ENCODE data around the gene TMPRSS12.
"Not testable (repeated sequence)": the region's sequence is repeated elsewhere in the genome, so short reads cannot be mapped to it uniquely, and the experiment has no call there.

Gene TMPRSS12

GRCh38 chr12:50842637-50843493 lies at the start of gene TMPRSS12:
Gene TMPRSS12, plus strand, starts transcription at chr12:50842926. Its CDS starts 39 bp downstream, at chr12:50842965.
- H3K27ac ChIP-seq, result no peak within 1 kb of the TSS
- TF ChIP-seq ZFX (IDR thresholded peaks at IDR 0.05) (no peak), CTCF (conservative IDR thresholded peaks at IDR 0.05) (no peak)

- no peak for TF ChIP-seq ZFX (IDR thresholded peaks at IDR 0.05)
- no peak for TF ChIP-seq CTCF (conservative IDR thresholded peaks at IDR 0.05)
Measured at GRCh38 chr12:50799908-50800307, 42.8 kb upstream of the TMPRSS12 start.

GRCh38 chr12:50803230-50803875 lies 39.4 kb upstream of the TMPRSS12 start:
- TF ChIP-seq CTCF (conservative IDR thresholded peaks at IDR 0.05), result no peak
- TF ChIP-seq ZFX (IDR thresholded peaks at IDR 0.05), result no peak
- no peak overlapping the region for H3K27ac ChIP-seq

More at GRCh38 chr12:50799908-50800307, 42.8 kb upstream of the TMPRSS12 start:
- H3K27ac ChIP-seq, result no peak overlapping the region

- no peak overlapping the region for H3K27ac ChIP-seq
Measured at GRCh38 chr12:50806176-50806575, 36.5 kb upstream of the TMPRSS12 start.

GRCh38 chr12:50809131-50809530 lies 33.6 kb upstream of the TMPRSS12 start:
- H3K27ac ChIP-seq, result not testable (repeated sequence)

More at GRCh38 chr12:50806176-50806575, 36.5 kb upstream of the TMPRSS12 start:
- TF ChIP-seq CTCF (conservative IDR thresholded peaks at IDR 0.05) (no peak), ZFX (IDR thresholded peaks at IDR 0.05) (no peak)

GRCh38 chr12:50814921-50815320 lies 27.8 kb upstream of the TMPRSS12 start:
- H3K27ac ChIP-seq, result not testable (repeated sequence)

GRCh38 chr12:50820177-50820576 lies 22.5 kb upstream of the TMPRSS12 start:
- TF ChIP-seq ZFX (IDR thresholded peaks at IDR 0.05) (no peak), CTCF (conservative IDR thresholded peaks at IDR 0.05) (no peak)
- no peak overlapping the region for H3K27ac ChIP-seq

GRCh38 chr12:50822082-50822481 lies 20.6 kb upstream of the TMPRSS12 start:
- no peak for TF ChIP-seq ZFX (IDR thresholded peaks at IDR 0.05)
- no peak for TF ChIP-seq CTCF (conservative IDR thresholded peaks at IDR 0.05)
- no peak overlapping the region for H3K27ac ChIP-seq

- not testable (repeated sequence) for H3K27ac ChIP-seq
Measured at GRCh38 chr12:50823724-50824123, 19.0 kb upstream of the TMPRSS12 start.
